Trophoblast cell (in vitro differentiated cells and primary cell): ENCODE results near the gene GFRA1.

Source experiments
- DNase-seq, 2 donors: peaks; one replicate each; pipeline ENCODE4 v3.0.0-alpha.2; 2016
- H2AFZ ChIP-seq: 2 replicates; pipeline ENCODE4 v1.6.1; 2013; ENCODE audit warnings: low read length, moderate library complexity, mild to moderate bottlenecking; ENCODE audit not compliant: insufficient read depth, poor library complexity
- H2AK5ac ChIP-seq: 2 replicates; pipeline ENCODE4 v1.6.1; 2013; ENCODE audit warnings: mild to moderate bottlenecking, low read length
- H2BK120ac ChIP-seq: 2 replicates; pipeline ENCODE4 v1.6.1; 2013; ENCODE audit warnings: low read length, mild to moderate bottlenecking, moderate library complexity; ENCODE audit not compliant: insufficient read depth, poor library complexity
- H2BK12ac ChIP-seq: 2 replicates; pipeline ENCODE4 v1.6.1; 2013; ENCODE audit warnings: mild to moderate bottlenecking, low read length, moderate library complexity
- H2BK5ac ChIP-seq: 2 replicates; pipeline ENCODE4 v1.6.1; 2013; ENCODE audit warnings: low read length, low read depth, moderate library complexity, mild to moderate bottlenecking; ENCODE audit not compliant: poor library complexity
- H3K14ac ChIP-seq: 2 replicates; pipeline ENCODE4 v1.6.1; 2013; ENCODE audit warnings: mild to moderate bottlenecking, low read length
- H3K18ac ChIP-seq: 2 replicates; pipeline ENCODE4 v1.6.1; 2013; ENCODE audit warnings: mild to moderate bottlenecking, low read length
- H3K23ac ChIP-seq: 2 replicates; pipeline ENCODE4 v1.6.1; 2013; ENCODE audit warnings: low read length
- H3K27ac ChIP-seq: 2 replicates; pipeline ENCODE4 v1.5.1; 2013; ENCODE audit warnings: low read depth, mild to moderate bottlenecking, inconsistent platforms, low read length, moderate library complexity
- H3K27me3 ChIP-seq: 2 replicates; pipeline ENCODE4 v1.6.1; 2013; ENCODE audit warnings: inconsistent platforms, mild to moderate bottlenecking, low read length, moderate library complexity; ENCODE audit not compliant: insufficient read depth
- H3K36me3 ChIP-seq, 2 experiments: 1 replicate in 1 of 2; 2 replicates in 1 of 2; pipeline ENCODE4 v1.6.1; 2013; ENCODE audit warnings: low read length in 2 of 2, mild to moderate bottlenecking in 2 of 2, moderate library complexity in 1 of 2; ENCODE audit not compliant: insufficient read depth in 2 of 2, control insufficient read depth in 1 of 2
- H3K4ac ChIP-seq: 2 replicates; pipeline ENCODE4 v1.6.1; 2013; ENCODE audit warnings: low read depth, mild to moderate bottlenecking, low read length, moderate library complexity
- H3K4me1 ChIP-seq, 2 experiments: 1 replicate in 1 of 2; 2 replicates in 1 of 2; pipeline ENCODE4 v1.6.1; 2013; ENCODE audit warnings: low read length in 2 of 2, mild to moderate bottlenecking in 2 of 2, moderate library complexity in 1 of 2; ENCODE audit not compliant: insufficient read depth in 2 of 2, control insufficient read depth in 1 of 2
- H3K4me2 ChIP-seq: 2 replicates; pipeline ENCODE4 v1.6.1; 2013; ENCODE audit warnings: inconsistent platforms, mild to moderate bottlenecking, low read length, moderate library complexity
- H3K4me3 ChIP-seq: 2 replicates; pipeline ENCODE4 v1.5.1; 2013; ENCODE audit warnings: mild to moderate bottlenecking, low read depth, low read length, inconsistent platforms
- H3K79me1 ChIP-seq: one replicate; pipeline ENCODE4 v1.6.1; 2013; ENCODE audit warnings: low read length
- H3K79me2 ChIP-seq: 2 replicates; pipeline ENCODE4 v1.6.1; 2013; ENCODE audit warnings: low read length, mild to moderate bottlenecking; ENCODE audit not compliant: control insufficient read depth, insufficient read depth, poor library complexity
- H3K9ac ChIP-seq: 2 replicates; pipeline ENCODE4 v1.6.1; 2013; ENCODE audit warnings: mild to moderate bottlenecking, low read length
- H3K9me3 ChIP-seq: 2 replicates; pipeline ENCODE4 v1.6.1; 2013; ENCODE audit warnings: low read depth, mild to moderate bottlenecking, control low read depth, inconsistent platforms, low read length; ENCODE audit not compliant: insufficient read depth
- H4K12ac ChIP-seq: 2 replicates; pipeline ENCODE4 v1.6.1; 2013; ENCODE audit warnings: low read depth, mild to moderate bottlenecking, low read length, moderate library complexity
- H4K8ac ChIP-seq: 2 replicates; pipeline ENCODE4 v1.6.1; 2013; ENCODE audit warnings: low read depth, mild to moderate bottlenecking, low read length, moderate library complexity
- H4K91ac ChIP-seq: one replicate; pipeline ENCODE4 v1.6.1; 2013; ENCODE audit warnings: low read depth, mild to moderate bottlenecking, low read length, moderate library complexity
- WGBS: extraction: QIAGEN DNeasy Blood & Tissue Kit; methylation state at CpG from one replicate; pipeline ENCODE4 v1.1.7; 2013; ENCODE audit warnings: missing lambda C conversion rate; ENCODE audit not compliant: insufficient read length, insufficient coverage; ENCODE audit errors: extremely low coverage; 5-methylcytosine and 5-hydroxymethylcytosine counted together

Gene GFRA1

DNA sequence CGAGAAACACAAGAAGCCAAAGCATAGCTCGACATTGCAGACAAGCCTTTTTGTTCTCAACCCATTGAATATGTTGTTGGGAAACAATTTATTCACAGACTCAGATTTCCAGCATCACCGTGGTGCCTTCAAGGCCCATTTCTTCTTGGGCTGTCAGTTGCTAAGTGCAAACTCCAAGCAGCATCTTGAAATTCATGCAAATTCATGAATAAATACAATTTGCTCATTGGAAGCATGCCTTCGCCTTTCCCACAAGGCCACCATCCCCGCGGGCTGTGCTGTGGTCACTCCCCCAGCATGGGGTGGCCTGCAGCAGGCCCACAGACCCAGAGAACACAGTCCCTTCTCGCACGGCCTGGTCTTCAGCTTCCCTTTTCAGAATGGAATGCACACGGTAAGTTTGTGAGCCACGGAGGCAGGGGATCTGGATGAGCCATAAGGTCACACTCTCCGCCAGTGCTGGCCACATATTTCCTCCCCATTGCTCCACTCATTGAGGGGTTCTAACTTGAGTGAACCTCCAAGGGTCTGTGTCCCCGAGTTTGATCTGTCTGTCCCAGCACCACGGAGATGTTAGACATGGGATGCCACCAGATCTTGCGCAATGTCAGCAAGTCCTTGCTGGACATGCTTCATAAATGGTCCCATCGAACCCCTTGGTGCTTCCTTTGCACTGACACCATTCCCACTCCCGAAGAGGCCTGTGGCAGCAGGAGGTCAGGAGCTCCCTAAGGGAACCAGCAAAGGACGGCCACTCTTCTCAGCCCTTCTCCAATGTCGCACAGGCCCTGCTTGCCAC lies 109.5 kb downstream of the GFRA1 start:
- Histone ChIP-seq H3K4me3 (no peak overlapping the region), H3K4ac (no peak overlapping the region), H2BK12ac (no peak overlapping the region), H3K79me1 (no peaks in the 10 kb centered on the region), H2AK5ac (no peak overlapping the region), H3K27me3 (no peaks in the 10 kb centered on the region), H2BK5ac (no peak overlapping the region), H3K4me1 (no peaks in the 10 kb centered on the region), H3K9me3 (peaks cover 5% of the 10 kb centered on the region), H3K27ac (no peak overlapping the region), H3K23ac (no peak overlapping the region), H3K4me2 (no peak overlapping the region), H2AFZ (no peak overlapping the region), H3K79me2 (no peaks in the 10 kb centered on the region), H4K8ac (no peak overlapping the region), H3K18ac (no peak overlapping the region), H4K12ac (no peak overlapping the region), H4K91ac (no peak overlapping the region), H3K14ac (no peak overlapping the region), H2BK120ac (no peak overlapping the region), H3K9ac (no peak overlapping the region), H3K36me3 (no peaks in the 10 kb centered on the region)
- no CpG with 5 or more reads among the region's 18 CpGs for WGBS
- DNase-seq: no peak

DNA sequence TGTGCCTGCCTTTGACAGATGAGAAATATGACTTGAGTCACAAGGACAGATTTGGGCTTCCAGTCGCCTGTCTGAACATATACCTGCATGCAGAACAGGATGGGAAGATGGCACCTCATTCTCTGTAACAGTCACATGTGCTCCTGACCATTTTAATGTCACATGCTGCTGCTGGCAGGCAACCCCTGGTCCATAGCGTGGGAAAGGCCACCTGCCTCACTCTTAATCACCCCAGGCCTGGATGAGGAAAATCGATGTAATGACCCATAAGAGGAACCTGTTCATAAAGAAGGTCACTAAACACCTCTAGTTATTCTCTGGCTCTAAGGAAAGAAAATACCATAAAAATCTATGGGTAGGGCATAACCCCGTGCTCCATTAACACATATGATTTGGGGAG lies 110.2 kb downstream of the GFRA1 start:
- no peak overlapping the region for H3K14ac ChIP-seq
- no peak overlapping the region for H4K8ac ChIP-seq
- H3K4me2 ChIP-seq: no peak overlapping the region
- H3K79me2 ChIP-seq: no peaks in the 10 kb centered on the region
- H2AFZ ChIP-seq: no peak overlapping the region
- H2BK120ac ChIP-seq: no peak overlapping the region
- no peak overlapping the region for H2BK5ac ChIP-seq
- H3K79me1 ChIP-seq: no peaks in the 10 kb centered on the region
- H3K18ac ChIP-seq: no peak overlapping the region
- no CpG with 5 or more reads among the region's 4 CpGs for WGBS
- H4K91ac ChIP-seq: no peak overlapping the region
- no peaks in the 10 kb centered on the region for H3K4me1 ChIP-seq
- no peak overlapping the region for H2BK12ac ChIP-seq
- peaks cover 5% of the 10 kb centered on the region for H3K9me3 ChIP-seq
- no peak overlapping the region for H3K9ac ChIP-seq
- H3K27me3 ChIP-seq: no peaks in the 10 kb centered on the region
- H2AK5ac ChIP-seq: no peak overlapping the region
- no peaks in the 10 kb centered on the region for H3K36me3 ChIP-seq
- no peak overlapping the region for H3K23ac ChIP-seq
- no peak overlapping the region for H3K27ac ChIP-seq
- DNase-seq: no peak
- H3K4ac ChIP-seq: no peak overlapping the region
- H4K12ac ChIP-seq: no peak overlapping the region
- no peak overlapping the region for H3K4me3 ChIP-seq

DNA sequence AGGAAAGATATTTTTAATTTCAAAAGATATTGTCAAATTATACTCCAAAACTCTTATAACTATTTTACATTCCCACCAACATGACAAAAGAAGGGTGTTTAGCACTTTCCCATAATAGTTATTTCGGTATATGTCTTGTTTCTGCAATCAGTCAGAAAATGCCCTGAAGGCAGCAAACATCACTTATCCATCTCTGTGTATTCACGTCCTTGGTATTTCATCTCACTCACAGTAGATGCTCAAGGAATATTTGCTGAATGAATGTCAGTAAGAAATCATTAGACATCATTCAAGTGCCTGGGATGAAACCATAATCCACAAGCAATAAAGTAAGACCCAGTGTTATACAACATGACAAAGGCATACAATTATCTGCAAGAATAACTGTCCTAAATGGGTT lies 112.7 kb downstream of the GFRA1 start:
- Histone ChIP-seq H3K4me1 (no peaks in the 10 kb centered on the region), H4K91ac (no peak overlapping the region), H3K18ac (no peak overlapping the region), H3K4me2 (no peak overlapping the region), H3K23ac (no peak overlapping the region), H3K4ac (no peak overlapping the region), H2BK12ac (no peak overlapping the region), H3K9me3 (peaks cover 5% of the 10 kb centered on the region), H2BK5ac (no peak overlapping the region), H3K14ac (no peak overlapping the region), H3K9ac (no peak overlapping the region), H3K27me3 (no peaks in the 10 kb centered on the region), H3K4me3 (no peak overlapping the region), H2AFZ (no peak overlapping the region), H3K79me1 (no peaks in the 10 kb centered on the region), H4K12ac (no peak overlapping the region), H3K27ac (no peak overlapping the region), H3K36me3 (no peaks in the 10 kb centered on the region), H4K8ac (no peak overlapping the region), H3K79me2 (no peaks in the 10 kb centered on the region), H2AK5ac (no peak overlapping the region), H2BK120ac (no peak overlapping the region)
- WGBS: no CpG with 5 or more reads among the region's 2 CpGs
- peak; percentile 33 to 62 for DNase-seq

DNA sequence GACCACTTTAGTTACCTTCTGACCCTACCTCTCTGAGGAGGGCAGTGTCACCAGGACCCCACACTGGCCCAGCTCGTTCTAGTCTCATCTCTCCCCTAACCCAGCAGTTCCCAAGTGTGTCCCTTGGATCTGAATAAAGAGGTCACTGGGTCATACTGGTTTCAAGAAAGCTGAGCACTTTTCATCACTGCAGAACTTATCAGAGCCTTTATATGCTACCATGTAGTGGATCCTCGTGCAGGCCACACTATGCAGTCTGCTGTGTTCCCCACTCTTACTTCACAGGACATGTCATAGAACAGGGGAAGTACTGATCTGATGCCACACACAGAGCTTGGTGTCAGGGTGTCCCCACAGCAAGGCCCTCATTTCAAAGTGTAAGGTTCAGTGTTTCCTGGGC lies 113.8 kb downstream of the GFRA1 start:
- H3K4me3 ChIP-seq: peak overlapping the region; percentile 23
- H3K14ac ChIP-seq: no peak overlapping the region
- H4K91ac ChIP-seq: no peak overlapping the region
- DNase-seq: no peak
- no peak overlapping the region for H3K18ac ChIP-seq
- H3K4ac ChIP-seq: no peak overlapping the region
- no peak overlapping the region for H2BK120ac ChIP-seq
- H3K9ac ChIP-seq: no peak overlapping the region
- H3K36me3 ChIP-seq: no peaks in the 10 kb centered on the region
- no peak overlapping the region for H3K4me2 ChIP-seq
- no peak overlapping the region for H2BK5ac ChIP-seq
- no peak overlapping the region for H3K23ac ChIP-seq
- H2AK5ac ChIP-seq: no peak overlapping the region
- no CpG with 5 or more reads among the region's 2 CpGs for WGBS
- H3K79me2 ChIP-seq: no peaks in the 10 kb centered on the region
- H3K4me1 ChIP-seq: no peaks in the 10 kb centered on the region
- no peak overlapping the region for H2AFZ ChIP-seq
- H3K9me3 ChIP-seq: peaks cover 5% of the 10 kb centered on the region
- no peaks in the 10 kb centered on the region for H3K27me3 ChIP-seq
- no peak overlapping the region for H4K12ac ChIP-seq
- H3K27ac ChIP-seq: no peak overlapping the region
- no peak overlapping the region for H2BK12ac ChIP-seq
- no peak overlapping the region for H4K8ac ChIP-seq
- H3K79me1 ChIP-seq: no peaks in the 10 kb centered on the region
